GM21717 (cell line): ENCODE data around the gene C19orf33.
"Not testable (repeated sequence)": the region's sequence is repeated elsewhere in the genome, so short reads cannot be mapped to it uniquely, and the experiment has no call there.

Experiments used
- ATAC-seq: cut with Tn5 transposase; IDR thresholded peaks from one replicate; pipeline ENCODE4 v1.9.1; 2021; ENCODE audit warnings: mild to moderate bottlenecking, moderate library complexity; ENCODE audit not compliant: unreplicated experiment

C19orf33 gene

DNA sequence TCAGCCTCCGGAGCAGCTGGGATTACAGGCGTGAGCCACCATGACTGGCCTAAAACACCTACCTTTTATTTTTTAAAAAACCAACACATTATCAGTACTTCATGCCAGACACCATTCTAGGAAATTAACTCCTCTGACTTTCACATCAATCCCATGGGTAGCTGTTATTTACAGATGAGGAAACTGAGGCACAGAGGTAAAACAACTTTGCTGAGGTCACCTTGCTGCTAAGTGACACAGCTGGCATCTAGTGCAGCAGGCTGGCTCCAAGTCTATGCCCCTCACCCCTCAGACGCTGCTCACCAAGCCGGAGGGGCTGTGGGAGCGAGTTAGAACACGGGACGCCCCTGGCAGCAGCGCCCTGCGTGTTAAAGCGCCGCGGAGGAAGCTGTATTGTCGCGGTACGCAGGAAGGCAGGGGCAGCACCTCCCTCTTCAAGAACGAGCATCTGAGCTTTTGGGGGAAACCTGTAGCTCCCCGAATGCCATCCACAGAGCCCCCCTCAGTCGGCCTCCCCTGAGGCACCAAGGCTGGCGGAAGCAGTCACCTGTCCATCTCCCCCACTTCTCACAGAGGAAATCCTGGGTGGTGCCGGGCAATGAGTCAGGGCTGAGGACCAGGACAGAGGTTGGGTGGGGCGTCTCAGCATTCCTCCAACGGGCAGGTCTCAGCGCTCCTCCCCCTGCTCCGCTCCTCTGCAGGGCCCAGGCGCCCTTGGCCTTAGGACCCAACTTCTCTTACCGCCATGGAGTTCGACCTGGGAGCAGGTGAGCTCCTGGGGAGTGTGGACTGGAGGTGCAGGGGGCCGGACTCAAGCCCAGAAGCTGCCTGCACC is at the start of gene C19orf33:
Gene C19orf33, plus strand, starts transcription at position 735 of the 835 bp plus-strand sequence. Its CDS starts 11 bp downstream, at position 746.
- ATAC-seq: no peak

DNA sequence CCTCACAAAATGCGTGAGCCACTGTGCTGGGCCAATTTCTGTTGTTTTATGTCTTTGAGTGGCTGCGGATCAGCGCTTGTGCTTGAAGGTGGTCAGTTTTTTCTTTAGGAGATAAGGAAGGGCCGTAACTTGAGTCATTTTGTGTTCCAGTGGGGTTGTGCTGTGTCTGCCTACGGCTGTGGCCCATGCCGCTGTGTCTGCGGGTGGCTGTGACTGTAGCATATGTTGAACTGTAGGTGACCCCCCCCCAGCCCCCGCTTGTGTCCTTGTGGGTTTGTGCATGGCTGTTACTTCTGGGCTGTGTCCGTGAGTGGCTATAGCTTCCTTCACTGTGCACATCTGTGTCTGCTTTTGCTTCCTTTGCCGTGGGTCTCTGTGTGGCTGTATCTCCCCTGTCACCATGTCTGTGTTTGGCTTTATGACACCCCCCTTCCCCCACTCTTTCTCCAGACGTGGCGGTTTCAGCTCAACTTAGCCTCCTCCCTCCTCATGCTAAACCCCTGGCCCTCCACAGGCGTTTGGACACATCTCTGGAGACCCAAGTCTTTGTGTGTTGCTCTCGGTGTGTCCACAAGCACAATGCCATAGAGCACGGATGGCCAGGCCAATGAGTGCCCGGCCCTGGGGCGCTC is 48.6 kb upstream of the C19orf33 start:
- ATAC-seq: no peak

DNA sequence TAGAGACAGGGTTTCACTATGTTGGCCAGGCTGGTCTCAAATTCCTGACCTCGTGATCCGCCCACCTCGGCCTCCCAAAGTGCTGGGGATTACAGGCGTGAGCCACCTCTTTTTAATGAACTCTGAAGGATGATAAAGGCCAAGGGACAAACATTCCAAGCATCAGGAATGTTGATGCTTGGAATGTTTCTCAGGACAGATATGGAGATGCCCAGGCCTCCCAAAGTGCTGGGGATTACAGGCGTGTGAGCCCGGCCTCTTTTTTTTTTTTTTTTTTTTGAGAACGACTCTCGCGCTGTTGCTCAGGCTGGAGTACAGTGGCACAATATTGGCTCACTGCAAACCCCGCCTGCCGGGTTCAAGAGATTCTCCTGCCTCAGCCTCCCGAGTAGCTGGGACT is 42.1 kb upstream of the C19orf33 start:
- not testable (repeated sequence) for ATAC-seq

DNA sequence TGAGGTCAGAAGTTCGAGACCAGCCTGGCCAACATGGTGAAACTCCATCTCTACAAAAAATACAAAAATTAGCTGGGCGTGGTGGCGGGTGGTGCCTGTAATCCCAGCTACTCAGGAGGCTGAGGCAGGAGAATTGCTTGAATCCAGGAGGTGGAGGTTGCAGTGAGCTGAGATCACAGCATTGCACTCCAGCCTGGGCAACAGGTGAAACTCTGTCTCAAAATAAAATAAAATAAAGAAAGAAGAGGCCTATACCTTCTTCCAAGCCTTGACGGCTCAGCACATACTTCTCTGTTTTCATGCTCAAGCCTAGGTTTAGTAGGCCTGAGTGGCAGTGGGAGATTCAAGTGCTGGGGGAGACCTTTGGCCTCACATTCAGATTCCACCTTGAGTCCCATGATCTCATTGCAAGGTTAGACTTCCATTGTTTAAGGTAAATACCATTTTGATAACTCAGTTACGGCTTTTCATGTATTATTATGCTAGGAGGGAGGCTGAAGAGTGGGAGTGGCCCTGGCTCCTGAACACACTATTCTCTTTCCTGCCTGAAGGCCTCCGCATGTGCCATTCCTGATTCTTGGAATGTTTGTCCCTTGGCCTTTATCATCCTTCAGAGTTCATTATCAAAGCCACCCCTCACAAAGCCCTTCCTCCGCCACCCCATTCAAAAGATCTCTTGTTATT is 41.3 kb upstream of the C19orf33 start:
- no peak for ATAC-seq

DNA sequence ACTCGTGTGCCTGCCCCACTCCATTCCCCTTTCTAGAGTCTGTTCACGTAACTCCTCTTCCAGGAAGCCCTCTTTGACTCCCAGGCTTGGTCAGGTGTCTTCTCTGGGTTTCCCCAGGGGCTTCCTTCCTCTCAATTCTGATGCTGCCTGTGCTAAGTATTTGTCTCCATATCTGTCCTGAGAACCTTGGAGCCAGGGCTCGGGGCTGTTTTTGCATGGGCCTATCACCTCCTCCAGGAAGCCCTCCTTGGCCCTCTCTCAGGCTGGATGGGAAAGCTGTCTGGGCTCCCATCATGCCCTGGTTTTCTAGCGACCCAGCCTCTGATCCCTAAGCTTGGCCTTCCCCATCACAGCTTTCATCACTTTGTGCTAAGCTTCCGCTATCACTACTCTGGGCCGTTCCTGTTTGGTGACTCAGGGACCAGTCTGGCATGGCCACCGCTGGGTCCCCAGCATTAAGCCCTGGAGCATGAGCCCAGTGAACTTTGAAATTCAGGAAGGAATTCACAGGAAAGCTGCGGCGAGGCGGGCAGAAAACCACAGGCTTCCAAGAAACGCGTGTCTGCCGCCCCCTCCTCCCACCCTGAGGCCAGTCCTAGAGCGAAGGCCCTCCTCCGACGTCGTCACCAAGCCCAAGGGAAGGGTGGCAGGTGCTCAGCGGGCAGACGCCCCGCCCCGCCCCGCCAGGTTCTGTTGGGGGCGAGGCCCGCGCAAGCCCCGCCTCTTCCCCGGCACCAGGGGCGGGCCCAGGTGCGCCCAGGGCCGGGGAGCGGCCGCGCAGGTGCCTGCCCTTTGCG is 40.2 kb upstream of the C19orf33 start:
- ATAC-seq: no peak

DNA sequence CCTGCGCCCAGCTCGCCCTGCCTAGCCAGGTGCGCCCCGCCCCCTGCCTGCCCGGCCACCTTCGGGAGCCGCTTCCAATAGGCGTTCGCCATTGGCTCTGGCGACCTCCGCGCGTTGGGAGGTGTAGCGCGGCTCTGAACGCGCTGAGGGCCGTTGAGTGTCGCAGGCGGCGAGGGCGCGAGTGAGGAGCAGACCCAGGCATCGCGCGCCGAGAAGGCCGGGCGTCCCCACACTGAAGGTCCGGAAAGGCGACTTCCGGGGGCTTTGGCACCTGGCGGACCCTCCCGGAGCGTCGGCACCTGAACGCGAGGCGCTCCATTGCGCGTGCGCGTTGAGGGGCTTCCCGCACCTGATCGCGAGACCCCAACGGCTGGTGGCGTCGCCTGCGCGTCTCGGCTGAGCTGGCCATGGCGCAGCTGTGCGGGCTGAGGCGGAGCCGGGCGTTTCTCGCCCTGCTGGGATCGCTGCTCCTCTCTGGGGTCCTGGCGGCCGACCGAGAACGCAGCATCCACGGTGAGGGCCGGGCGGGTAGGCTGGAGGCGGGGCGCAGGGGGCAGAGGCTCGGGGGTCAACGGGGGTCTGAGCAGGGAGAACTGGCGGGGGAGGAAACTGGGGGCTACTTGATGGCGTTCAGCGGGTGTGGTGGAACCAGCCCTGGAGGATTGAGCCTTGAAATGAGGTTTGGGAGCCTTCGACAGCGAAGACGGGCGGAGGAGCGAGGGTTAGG is 39.4 kb upstream of the C19orf33 start, which contains the start of gene SPINT2:
Gene SPINT2, plus strand, starts transcription at position 88 of the 727 bp plus-strand sequence. Its CDS starts 320 bp downstream, at position 408.
- ATAC-seq: no peak

DNA sequence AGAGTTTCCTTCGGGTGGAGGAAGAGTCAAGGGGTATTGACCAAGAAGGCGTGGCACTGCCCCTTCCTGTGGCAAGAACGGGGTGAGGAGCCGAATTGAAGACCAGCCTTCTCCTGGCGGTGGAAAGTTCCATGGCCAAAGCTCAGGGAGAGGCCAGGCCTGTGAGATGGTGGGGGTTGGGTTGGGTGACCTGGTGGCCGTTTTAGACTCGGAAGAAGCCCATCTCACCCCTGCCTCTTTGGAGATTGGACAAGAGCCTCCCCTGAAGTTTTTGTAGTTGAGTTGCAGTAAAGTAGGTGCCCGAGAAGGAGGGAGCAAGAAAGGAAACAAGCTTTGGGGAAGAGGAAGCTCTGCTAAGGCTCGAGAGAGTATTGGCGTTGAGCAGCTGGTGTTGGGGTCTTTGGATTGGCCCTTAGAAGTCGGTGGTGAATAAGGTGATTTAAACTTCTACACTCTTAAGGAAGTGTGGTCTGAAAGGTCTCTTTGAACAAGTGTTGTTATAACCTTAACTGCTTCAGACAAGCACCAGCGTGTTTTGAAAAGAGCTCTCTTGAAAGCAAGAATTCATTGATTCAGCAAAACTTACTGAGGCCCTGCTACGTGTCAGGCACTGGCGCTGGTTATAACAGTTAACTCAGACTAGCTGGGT is 38.7 kb upstream of the C19orf33 start:
- no peak for ATAC-seq

DNA sequence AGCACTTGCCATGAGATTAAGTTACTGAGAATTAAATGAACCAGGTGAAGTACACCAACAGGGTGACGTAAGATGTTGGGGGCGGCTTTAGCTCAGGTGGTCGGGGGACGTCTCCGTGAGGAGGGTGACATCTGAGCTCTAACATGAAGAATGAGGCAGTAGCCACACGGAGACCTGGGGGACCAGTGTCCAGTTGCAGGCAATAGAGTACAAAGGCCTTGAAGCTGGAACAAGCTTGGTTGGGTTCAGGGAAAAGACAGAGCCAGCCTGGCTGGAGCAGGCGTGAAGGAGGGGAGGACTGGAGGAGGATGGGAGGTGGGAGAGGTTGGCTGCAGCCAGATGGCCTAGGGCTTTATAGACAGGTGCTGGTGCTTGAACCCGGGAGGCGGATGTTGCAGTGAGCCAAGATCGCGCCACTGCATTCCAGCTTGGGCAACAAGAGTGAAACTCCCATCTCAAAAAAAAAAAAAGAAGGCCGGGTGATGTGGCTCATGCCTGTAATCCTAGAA is 38.1 kb upstream of the C19orf33 start:
- ATAC-seq: no peak

DNA sequence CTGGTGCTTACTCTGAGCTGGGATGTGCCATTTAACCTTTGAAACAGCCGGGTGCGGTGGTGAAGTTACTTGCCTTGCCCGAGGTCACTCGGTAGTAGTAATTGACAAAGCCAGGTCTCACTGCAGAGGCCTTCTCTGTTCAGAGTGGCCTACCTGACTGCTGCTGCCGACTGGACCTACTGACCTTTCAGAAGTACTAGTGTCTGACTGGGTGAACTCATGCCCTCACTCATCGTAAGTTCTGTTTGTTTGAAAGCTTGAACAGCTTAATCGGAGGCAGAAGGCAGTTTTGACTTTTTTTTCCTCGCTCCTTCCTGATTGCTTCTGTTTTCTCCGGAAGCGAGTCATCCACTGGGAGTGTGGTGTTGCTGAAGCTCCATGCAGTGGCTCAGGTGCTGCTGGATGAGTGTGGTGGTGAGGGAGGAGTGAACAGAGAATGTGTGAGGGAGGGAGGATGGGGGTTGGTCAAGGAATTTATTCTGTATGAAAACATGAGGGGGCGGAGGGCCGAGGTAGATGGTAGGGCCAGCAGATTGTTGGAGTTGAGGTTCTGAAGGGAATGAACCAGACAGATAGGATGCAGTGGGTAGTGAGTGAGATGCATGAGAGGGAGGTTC is 37.0 kb upstream of the C19orf33 start:
- ATAC-seq: no peak

DNA sequence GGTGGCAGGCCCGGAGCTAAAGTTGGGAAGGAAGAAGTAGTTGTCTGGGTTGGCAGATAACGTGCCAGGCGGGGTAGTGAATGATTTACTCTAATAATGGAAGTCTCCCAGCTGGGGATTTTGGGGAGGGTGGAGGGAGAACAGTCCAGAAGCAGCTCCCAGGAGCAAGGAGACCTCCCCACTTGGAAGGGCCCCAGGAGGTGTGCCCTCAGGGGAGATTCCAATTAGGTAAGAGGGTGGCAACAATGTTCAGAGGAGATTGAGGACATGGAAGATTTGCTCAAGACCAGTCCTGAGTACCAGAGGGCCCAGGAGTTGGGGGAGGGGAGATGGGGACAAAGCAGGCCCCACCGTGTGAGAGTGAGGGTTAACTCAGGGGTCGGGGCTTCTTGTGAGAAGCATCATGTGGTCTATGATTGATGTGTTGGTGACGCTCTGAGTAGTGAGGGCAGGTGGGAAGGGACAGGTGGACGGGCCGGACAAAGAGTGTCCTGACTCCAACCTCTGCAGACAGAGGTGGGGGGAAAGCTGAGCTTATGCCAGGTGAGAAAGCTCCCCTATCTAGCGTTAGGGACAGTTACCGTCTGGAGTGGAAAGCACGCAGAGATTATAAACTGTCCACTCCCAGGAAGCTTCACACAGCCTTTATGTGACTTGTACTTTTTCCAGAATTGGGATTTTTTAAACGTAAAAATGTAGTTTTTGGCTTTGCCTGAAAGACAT is 36.1 kb upstream of the C19orf33 start:
- ATAC-seq: no peak

DNA sequence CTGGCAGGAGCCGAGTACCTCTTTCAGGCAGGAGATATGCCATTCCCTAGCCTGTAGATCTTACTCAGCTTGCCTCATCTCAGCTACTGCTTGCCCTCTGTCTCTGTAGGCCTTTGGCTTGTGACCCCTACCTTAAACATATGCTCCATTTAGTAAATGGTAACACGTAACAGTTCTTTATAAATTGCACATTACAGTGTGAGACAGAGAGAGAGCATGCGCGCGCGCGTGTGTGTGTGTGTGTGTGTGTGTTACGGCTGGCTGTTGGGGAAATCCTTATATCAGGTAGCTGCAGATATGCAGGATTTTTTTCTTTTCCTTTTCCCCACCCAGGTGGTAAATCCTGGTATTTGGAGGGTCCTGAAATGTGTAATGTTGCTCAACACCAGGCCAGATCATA is 35.5 kb upstream of the C19orf33 start:
- no peak for ATAC-seq

DNA sequence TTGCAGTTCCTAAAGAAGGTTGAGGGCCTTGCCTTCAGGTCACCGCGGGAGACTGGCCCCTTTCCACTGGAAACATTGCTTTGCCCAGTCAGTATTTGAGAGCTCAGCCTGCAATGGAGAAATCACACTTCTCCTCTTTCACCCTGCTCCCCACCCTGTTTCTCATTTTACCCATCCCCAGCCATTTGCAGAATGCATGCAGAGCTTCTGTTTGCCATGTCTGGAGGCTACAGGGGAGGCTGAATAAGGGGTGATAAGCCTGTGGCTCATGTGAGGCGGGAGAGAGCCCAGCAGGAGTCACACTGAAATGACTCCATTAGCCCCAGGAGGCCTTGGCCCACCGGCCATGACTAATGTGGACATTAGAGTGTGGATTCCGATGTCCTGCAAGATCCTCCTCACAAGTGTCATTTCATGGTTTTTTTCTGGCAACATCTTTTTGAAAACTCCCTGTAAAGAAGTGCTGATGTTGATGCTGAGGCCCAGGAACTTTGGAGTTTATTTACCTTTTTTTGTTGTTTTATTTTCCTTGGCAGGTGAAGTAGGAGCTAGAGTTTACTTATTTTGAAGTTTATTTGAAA is 33.4 kb upstream of the C19orf33 start:
- no peak for ATAC-seq

DNA sequence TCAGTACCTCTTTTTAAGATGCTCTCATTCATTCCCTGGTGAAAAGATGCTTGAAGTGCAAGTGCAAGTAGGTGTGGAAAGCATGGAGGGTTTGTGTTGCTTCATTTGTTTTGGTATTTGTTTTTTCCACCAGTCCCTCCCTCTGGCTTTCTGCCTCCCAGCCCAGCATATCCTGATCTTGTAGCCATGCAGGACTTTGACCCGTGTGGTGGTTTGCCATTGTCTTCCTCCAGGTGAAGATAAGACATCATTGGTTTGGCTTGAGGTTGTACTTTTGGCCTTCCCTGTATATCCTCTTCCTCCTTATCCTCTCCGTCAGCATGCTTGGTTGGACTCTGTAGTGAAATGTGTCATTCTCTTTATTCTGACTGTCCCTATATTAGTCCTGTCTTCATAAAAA is 30.6 kb upstream of the C19orf33 start:
- no peak for ATAC-seq

DNA sequence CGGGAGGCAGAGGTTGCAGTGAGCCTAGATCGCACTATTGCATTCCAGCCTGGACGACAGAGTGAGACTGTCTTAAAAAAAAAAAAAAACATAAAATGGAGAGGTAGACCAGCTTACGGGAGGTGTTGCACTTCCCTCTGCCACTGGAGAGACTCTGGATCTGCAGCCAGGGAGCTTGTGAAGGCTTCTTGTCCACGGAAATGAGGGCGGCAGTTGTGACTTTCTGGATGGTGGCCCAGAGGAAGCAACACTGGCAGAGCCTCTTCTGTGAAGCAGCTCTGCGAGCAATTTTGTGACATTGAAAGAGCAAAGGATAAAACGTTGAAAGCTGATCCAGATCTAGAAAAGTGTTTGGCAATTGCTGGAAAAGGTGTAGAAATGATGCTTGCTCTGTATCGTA is 29.3 kb upstream of the C19orf33 start:
- no peak for ATAC-seq

DNA sequence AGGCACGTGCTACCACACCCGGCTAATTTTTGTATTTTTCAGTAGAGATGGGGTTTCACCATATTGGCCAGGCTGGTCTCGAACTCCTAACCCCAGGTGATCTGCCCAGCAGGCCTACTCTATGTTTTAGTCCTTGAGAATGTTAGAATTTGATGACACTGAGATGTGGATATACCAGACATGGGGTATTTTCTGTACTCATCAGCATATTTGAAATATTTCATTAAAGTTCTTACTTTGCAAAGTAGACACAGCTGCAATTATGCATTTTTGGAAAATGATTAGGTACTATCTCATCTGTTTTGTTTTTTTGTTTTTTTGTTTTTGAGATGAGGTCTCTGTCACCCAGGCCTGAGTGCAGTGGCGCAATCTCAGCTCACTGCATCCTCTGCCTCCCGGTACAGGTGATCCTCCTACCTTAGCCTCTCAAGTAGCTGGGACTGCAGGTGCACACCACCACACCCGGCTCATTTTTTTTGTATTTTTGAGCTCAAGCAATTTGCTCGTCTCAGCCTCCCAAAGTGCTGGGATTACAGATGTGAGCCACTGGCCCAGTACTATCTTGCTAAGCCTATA is 27.0 kb upstream of the C19orf33 start:
- no peak for ATAC-seq

DNA sequence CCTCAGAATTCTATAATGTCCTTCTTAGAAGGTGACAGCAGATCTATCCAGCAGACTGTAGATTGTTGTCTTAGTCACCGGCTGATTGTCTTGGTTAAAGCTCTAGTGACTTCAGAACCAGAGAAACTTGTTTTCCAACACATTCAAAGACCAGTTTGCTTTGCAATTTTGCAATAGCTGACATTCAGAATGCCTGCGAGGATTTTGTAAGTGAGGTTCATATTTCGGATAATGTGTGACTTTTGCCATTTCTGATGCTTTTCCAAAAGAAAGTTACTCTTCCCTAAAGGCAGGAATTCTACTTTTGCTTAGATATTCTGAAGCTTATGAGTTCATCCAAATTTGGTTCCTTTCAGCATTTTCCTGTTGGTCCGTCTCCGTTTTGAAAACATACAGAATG is 26.5 kb upstream of the C19orf33 start:
- ATAC-seq: no peak

DNA sequence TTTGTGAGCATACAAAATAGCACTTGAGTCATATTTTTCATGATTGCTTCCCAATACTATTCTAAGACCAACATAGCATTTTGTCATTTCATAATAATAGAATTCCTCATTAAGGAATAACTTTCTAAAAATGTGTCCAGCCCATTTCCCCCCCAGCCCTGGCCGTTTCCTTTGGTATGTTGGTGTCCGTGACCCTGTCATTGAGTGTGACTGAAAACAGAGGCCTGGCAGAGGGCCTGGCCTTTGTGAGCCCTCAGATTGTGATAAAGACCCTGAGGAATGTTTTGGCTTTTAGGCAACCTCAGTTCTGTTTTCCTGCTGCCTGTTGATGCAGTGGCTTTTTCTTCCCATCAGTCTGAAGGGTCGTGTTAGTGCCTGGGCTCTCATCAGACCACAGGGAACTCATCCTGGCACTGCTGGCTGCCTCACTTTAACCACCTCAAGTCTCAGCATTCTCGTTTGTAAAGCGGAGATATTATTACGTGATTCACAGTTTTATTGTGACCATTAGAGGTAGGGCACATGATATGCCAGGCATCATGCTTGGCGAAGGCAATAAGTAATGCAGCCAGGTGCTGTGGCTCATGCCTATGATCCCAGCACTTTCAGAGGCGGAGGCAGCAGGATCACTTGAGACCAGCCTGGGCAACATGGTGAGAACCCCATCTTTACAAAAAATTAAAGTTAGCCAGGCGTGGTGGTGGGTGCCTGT is 25.9 kb upstream of the C19orf33 start:
- ATAC-seq: no peak
